Fibroblast of skin of left biceps (primary cell): Measurements from ENCODE around the gene GPS1.

Source experiments
- DNase-seq, 2 experiments: peaks; one replicate each; pipeline ENCODE4 v3.0.0-alpha.2; 2013; ENCODE audit warnings: low read depth in 2 of 2

Gene GPS1

DNA sequence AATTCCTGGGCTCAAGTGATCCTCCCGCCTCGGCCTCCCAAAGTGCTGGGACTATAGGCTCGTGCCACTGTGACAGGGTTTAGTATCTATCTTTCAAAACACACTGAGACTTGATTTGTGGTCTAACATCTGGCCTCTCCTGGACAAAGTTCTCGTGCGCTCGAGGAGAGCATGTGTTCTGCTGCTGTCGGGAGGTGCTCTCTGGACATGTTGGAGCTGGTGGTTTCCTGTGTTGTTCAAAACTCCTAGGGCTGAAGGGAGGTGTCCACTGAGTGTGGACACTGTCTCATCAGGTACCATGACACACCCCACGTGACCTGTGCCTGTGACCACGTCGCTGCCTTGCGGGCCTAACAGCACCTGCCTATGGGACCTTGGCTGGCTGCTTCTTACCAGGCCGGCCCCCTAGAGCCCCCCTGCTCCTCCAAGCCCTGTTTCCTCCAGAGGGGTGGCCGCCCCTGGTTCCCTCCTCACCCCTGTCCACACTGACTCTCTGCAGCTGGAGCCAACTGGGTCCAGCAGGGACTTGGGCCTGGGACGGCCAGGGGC lies 5.7 kb upstream of the GPS1 start:
- DNase-seq, result no peak

DNA sequence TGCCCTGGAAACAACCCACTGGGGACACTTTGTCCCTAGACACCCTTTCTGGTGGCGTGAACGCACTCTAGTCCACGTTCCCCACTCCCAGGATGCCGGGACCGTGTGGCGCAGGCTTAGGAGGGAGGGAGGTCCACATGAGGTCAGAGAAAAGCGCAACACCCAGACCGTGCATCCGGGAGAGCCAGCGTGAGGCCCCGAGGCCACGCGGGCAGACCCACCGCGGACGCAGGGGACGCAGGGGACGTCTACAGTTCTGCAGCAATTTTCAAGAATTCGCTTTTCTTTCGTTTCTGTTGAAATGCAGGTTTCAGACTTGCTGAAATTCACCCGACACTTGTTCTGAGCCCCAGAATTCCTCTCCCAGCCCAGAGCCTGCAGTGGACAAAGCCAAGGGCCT lies 4.8 kb upstream of the GPS1 start:
- no peak for DNase-seq

DNA sequence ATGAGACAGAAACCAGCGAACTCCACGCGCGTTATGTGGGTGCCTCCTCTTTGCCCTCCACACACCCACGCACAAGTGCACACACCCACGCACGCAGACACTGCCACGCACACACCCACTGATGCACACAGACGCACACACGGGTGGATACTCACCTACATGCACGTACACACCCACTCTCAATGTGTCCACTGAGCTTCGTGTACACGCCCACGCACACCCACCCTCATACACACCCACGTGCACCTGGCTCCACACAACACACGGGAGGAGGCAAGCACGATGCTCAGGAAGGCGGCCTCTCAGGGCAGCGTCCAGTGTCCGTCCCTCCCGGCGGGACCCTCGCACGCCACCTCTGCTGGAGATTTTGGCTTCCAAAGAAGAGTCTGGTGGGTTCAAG lies 4.3 kb upstream of the GPS1 start:
- no peak for DNase-seq

DNA sequence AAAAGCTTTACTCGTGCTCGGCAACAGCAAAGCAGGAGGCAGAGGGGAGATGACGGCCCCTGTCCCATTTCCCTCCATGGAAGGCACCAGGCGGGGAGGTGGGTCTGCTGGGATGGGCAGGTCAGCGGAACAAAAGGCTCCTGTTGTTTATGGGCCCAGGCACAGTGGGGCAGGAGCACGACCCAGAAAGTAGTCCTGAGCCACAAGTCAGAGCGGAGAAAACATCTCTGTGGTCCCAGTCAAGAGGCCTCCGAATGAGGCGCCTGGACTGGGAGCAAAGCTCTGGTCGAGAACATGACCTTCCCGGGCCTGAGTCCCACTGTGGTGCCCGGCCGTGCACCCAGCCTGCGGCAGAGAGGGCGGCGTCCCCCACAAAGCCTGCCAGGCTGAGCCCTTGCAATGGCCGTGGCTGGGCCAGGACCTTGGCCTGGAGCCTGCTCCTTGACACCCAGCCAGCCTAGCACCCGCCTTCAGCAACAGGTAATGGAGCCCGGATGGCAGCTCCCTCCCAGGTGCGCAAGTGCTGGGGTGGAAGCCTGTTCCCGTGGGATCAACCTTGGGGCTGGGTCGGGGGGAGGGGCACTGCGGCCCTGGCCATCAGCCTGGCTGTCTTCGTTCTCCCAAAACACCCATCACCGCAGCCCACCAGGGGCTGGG lies 3.7 kb upstream of the GPS1 start:
- no peak for DNase-seq

DNA sequence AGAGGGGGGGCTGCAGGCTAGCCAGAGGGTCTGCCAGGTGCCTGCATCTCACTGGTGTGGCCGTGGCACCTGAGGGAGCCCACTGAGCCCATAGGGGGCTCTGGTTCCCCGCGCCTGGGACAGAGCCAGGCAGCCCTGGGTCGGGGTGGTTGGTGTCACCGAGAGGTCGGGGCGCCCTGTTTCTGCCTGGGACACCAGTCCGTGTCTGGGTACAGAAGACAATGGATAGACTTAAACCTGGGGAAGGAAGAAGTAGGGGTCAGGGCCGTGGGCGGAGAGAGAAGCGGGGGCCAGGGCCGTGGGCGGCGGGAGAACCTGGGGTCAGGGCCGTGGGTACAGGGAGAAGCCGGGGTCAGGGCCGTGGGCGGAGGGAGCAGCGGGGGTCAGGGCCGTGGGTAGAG lies 3.1 kb upstream of the GPS1 start:
- no peak for DNase-seq

DNA sequence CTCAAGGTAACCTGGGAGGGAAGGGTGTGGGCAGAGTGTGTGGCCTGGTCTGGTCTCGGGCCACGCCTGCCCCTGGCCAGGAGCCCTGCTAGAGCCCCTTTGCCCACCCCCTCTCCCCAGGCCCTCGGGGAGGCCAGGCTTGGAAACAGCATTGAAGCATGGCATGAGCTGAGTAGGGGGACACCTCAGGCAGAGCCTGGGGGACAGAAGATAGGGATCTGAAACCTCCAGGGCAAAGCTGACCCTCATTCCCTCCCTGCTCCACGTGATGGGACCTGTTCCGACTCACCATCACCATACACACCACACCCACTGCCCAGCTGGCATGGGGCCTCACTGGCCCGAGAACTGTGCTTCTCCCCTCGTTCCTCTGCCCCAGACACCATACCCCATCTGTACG lies 2.6 kb upstream of the GPS1 start:
- DNase-seq, result no peak

DNA sequence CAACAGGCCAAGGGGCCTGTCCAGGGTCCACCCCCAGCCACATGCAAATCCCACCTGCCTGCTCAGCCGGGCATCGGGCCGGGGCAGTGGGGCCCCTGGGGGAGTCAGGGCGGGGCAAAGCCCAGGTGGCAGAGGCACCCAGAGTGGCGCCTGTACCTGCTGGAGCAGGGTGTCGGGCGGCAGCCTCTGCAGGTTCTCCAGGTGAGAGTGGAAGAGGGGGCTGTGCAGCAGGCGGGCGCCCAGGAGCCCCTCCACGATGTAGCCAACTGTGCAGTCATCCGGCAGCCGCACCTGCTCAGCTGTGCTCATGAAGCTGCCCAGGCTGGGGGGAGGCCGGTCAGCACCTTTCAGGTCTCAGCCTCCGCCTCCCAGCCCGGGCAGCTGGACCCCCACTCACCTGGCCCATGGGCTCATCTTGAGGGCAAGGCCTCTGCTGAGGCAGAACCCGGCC lies 2.2 kb upstream of the GPS1 start:
- DNase-seq, result no peak

DNA sequence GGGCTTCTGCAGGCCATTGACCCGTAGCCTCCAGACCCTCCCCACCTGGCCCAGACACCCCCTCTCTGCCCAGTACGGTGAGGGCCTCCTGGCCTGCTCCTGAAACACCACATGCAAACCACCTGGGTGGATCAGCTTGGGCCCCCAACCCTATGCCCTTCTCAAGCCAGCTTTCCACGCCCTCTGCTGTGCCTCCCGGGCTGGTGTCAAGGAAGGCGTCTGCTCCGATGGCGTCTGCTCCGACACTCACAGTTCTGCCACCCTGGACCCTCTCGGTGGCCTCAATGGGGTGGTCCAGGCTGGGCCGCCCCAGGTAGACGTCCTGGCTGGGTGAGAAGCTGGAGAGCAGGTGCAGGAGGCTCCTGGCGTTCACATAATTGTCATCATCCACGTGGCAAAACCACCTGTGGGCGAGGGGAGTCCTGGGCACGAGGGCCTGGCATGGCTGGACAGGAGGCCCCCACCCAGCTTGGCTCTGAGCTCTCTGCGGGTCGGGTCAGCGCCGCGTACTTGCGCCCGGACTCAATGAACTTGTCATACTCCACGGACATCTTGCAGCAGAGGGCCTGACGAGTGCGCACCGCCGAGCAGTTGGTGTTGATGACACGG lies 1.4 kb upstream of the GPS1 start:
- no peak for DNase-seq

DNA sequence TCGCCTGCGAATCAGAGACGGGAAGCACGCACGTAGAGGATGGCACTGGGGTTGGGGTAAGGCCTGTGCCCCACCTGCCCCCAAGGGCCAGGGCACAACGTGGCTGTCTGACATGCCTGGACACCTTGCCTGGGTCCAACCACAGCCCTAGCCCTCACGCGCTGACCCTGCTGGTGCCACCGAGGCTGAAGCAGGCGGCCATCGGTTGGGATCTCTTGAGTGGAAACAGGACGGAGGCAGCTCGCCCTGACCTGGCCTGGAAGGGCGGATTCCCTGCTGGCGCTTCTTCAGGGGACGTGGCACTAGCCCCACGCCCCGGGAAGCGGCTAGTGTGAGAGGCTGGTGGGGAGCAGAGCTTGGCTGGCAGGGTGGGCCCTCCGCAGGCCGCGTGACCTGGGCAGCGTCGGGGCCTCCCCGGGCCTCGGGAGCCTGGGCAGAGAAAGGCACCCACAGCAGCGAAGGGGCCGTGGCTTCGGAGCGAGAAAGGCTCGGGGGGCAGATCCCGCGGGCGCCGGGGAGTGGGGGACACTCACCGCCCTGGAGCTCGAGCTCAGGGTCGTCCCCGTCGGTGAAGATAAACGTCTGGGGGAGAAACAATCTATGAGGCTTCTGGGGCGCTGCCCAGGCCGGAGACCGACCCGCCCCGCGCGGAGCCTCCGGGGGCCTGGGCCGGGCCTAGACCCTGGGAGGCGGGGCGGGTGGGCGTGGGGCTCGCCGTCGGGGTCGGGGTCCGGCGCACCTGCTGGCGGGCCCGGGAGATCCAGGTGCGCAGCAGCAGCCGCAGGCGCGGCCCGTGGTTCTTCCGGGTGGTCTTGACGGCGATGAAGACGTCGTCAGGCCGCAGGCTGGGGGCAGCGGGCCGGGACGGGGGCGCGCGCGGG lies 697 bp upstream of the GPS1 start:
- no peak for DNase-seq

DNA sequence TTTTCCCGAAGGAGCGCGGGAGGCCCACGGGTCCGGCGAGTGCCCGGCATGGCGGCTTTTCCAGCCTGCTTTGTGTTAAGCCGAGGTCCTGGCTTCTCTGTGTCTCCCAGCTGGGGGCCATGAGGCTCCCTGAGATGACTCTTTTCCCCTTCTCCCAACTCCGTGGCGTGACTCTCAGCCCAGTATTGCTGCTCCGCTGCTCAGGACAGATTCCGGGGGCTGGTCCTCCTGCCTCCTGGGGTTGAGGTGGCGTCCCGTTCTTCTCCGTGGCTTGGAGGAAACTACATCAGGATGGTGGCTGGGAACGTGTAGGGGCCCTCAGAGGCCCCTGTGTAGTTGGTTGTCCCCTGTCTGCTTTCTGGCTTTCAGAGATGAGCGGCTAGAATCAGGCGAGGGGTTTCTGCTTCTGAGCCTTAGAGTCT lies 951 bp downstream of the GPS1 start:
- no peak for DNase-seq

DNA sequence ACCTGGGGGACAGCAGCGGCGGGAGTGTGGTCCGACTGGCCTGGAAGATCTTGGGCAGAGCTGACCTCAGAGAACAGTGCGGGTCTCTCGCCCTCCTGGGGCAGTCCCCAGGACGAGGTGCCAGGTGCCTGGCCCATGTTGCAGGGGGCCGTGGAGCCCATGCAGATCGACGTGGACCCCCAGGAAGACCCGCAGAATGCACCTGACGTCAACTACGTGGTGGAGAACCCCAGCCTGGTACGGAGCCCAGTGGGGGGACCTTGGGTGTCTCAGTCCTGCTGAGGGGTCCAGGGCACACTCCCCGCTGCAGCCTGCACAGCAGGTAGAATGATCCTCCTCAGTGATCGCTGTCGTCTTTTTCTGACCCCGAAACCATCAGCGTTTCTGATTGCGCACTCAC lies 1.4 kb downstream of the GPS1 start:
- no peak for DNase-seq

DNA sequence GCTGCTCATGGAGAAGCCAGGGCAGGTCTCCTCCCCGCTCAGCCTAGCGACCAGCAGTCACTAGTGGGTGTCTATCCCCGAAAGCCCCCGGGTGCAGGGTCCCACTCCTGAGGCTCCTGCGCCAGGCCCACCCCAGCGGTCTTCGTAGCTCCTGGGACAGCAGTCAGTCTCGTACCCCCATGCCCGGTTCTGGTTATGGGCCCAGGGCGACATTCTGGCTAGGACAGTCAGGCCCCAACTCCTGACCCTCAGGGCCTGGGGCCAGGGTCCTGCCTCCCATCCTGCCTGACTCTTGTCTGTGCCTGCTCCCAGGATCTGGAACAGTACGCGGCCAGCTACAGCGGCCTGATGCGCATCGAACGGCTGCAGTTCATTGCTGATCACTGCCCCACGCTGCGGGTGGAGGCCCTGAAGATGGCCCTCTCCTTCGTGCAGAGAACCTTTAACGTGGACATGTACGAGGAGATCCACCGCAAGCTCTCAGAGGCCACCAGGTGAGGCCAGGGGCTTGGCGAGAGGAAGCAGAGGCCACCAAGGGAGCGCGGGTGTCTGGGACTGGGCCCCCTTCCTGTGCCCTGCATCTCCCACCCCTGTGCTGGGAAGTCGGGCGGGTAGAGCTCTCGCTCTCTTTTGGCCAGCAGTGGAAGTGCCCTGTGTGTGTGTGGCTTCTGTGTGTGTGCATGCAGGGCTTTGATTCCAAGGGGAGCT lies 2.0 kb downstream of the GPS1 start:
- no peak for DNase-seq

DNA sequence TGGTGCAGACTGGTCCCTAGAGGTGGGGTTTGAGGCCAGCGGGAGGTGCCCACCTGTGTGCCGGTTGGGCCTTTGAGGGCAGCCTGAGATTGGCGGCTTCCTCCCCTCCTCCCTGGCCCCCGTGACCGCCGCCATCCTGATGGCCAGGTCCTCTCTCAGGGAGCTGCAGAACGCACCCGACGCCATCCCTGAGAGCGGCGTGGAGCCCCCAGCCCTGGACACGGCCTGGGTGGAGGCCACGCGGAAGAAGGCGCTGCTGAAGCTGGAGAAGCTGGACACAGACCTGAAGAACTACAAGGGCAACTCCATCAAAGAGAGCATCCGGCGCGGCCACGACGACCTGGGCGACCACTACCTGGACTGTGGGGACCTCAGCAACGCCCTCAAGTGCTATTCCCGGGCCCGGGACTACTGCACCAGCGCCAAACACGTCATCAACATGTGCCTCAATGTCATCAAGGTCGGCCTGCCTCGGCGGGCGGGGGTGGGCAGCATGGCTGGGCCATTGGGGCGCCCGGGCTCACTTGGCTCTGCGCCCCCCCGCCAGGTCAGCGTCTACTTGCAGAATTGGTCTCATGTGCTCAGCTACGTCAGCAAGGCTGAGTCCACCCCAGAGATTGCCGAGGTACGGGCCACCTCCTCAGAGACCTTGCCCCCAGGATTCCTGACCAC lies 2.8 kb downstream of the GPS1 start:
- DNase-seq, result no peak

DNA sequence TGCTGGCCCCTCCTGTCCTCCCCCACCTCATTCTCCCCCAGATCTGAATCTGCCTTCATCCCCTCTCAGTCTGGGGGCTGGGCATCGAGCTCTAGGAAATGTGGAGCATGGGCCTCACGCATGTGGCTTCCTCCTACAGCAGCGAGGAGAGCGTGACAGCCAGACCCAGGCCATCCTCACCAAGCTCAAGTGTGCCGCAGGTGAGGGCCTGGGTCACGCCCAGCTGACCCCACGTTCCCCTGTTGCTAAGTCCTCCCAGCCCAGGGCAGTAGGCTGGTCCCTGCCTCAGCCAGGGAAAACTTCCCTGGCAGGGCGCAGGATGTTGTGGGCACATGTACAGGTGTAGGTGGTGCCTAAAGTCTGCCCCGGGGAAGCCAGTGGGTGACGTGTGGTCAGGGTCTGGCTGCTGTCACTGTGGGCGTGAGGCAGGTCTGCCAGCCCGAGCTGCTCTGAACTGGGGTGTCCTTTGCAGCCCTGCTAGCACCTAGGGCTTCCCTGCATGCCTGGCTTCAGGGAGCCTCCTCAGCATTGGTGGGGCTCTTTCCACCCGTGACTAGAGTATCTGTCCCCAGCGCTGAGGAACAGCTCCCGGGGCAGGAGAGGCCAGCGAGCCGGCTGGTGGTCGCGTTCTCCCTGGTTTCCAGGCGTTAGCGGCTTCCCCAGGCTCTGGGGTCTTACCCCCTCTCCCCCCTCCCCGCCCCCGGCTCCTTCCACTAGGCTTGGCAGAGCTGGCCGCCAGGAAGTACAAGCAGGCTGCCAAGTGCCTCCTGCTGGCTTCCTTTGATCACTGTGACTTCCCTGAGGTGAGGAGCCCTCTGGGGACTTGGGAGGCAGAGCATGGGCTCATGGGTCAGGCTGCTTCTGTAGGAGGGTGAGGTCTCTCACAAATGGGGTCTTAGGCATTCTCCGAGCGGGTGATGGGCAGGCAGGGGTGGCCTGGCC lies 3.6 kb downstream of the GPS1 start:
- DNase-seq, result no peak

DNA sequence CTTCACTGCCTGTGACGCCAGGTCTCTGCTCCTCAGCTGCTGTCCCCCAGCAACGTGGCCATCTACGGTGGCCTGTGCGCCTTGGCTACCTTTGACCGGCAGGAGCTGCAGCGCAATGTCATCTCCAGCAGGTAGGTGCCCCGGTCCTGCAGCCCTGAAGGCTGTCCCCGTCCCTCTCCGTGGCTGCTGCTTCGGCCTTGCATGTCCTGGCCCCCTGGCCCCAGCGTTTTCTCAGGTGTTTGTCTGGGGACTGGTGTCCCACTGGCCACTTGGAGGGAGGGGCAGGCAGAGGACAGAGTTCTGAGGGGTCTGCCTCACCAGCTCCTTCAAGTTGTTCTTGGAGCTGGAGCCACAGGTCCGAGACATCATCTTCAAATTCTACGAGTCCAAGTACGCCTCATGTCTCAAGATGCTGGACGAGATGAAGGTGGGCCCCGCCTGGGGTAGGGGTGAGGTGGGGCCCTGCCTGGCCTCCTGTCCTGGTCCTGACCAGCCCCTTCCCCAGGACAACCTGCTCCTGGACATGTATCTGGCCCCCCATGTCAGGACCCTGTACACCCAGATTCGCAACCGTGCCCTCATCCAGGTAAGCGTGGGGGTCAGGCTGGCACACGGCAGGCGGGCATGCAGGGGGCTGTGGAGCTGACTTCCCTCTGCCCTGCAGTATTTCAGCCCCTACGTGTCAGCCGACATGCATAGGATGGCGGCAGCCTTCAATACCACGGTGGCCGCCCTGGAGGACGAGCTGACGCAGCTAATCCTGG lies 4.4 kb downstream of the GPS1 start:
- DNase-seq, result no peak

DNA sequence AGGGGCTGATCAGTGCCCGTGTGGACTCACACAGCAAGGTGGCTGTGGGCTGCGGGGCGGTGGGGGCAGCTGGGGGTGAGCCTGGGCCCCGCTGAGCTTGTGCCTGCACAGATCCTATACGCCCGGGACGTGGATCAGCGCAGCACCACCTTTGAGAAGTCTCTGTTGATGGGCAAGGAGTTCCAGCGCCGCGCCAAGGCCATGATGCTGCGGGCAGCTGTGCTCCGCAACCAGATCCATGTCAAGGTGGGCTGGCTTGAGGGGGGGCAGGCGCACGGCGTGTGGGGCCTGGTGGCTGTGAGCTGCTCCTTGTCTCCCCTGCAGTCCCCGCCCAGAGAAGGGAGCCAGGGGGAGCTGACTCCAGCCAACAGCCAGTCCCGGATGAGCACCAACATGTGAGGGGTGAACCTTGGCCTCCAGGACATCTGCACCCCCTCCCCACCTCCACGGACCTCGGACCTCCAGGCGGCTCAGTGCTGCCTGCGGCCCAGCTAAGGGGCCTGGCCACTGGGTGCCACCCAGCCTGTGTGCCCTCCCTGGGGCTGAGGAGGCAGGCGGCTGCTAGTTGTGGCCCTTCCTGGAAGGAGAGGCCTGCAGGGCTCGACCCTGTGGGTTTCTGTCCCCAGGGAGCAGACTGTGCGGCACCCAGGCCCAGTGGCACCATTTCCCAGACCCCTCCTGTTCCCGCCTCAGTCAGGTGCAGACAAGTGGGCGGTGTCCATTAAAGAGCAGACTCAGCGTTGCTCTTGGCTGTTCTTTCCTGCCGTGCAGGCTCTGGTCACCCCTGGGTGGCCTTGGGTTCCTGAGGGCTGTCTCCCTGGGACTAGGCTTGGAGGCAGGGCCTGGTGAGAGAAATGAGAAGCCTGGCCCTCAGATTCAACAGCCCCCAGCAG lies 5.3 kb downstream of the GPS1 start:
- DNase-seq, result no peak

DNA sequence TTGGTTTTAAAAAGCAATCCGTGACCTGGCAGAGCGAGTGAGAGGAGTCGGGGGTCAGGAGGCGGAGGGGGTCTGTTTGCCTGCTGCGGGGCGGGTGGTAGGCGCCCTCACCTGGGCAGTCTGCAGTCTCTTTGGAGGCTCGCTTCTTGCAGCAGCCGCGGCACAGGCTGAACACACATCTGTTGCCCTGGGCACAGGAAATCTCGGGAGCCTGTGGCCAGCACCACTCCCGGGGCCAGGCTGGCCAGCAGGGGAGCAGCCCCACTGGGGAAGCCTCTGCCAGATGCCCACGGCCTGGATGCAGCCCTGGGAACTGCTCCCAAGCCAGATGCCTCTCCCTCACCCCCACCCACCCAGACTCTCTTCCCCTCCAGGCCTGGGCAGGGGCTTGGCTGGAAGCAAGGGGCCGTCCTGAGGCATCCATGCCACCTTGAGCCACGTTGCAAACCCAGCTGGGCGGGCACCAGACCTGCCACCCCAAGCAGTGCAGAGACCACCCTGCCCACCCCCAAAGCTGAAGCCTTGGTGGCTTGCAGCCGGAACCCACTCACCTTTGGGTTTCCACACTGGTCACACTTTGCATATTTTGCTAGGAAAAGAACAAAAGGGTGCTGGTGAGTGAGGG lies 6.6 kb downstream of the GPS1 start:
- DNase-seq, result no peak

DNA sequence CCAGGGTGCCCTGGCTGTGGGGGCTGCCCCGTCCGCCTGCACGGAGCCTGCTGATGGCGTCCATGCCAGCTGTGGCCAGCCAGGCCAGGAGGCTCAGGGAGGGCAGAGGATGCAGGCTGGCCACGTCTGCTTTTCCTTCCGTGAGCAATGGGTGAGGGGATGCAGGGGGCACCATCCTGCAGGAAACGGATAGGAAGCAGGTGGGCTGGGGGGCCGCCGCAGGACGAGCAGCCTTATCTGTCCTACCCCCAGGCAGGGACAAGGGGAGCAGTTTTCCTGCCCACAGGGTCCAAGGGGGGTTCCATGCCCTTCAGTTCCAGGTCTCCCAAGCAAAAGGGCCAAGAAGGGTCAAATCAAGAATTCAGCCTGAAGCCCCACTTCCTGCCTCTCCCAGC lies 7.2 kb downstream of the GPS1 start:
- no peak for DNase-seq
